HG03354 (cell line): ENCODE data around the gene TAF1A.
"Not testable (repeated sequence)": the region's sequence is repeated elsewhere in the genome, so short reads cannot be mapped to it uniquely, and the experiment has no call there.

Experiments
- ATAC-seq: cut with Tn5 transposase; IDR thresholded peaks from one replicate; pipeline ENCODE4 v1.9.1; 2021; ENCODE audit warnings: mild to moderate bottlenecking; ENCODE audit not compliant: unreplicated experiment, poor library complexity, severe bottlenecking

TAF1A gene

DNA sequence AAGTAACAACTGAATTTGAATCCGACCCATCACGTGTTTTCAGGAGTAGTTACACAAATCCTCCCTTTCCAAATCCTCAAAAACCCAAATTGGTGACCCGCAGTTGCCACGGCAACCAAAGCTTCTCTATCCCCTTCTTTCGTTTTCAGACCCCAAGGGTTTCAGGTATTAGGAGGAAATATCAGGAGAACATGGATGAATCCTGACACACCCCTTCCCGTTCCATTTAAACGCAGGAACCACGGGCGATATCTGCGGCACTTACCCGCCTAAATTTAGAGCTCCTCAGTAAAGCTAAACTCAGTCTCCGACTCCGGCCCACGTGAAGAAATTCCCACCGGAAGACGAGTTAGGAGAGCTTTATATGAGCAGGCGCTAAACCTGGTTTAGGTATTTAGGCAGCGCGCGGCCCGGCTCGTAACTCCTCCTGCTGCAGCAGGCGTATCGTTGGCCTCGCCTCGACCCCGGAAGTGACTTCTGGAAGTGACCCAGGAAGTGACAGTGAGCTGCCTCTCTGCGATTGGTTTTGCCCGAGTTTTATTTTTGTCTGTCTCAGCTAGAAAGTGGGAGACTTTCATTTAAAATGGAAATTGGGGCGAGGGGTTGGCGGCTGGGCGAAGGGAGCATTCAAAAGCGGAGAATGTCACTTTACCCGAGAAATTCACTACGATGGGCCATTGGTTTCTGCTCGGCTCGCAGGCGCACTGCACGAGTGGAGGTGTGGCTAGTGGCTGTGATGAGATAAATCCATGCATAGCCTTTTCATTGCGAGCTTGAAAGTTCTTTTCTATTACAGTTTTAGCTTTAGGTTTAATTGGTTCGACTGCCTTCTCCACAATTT, at the start of gene TAF1A:
TAF1A (minus strand) TSS at position 472 of the 841 bp plus-strand sequence.
- ATAC-seq: peak; percentile 100

DNA sequence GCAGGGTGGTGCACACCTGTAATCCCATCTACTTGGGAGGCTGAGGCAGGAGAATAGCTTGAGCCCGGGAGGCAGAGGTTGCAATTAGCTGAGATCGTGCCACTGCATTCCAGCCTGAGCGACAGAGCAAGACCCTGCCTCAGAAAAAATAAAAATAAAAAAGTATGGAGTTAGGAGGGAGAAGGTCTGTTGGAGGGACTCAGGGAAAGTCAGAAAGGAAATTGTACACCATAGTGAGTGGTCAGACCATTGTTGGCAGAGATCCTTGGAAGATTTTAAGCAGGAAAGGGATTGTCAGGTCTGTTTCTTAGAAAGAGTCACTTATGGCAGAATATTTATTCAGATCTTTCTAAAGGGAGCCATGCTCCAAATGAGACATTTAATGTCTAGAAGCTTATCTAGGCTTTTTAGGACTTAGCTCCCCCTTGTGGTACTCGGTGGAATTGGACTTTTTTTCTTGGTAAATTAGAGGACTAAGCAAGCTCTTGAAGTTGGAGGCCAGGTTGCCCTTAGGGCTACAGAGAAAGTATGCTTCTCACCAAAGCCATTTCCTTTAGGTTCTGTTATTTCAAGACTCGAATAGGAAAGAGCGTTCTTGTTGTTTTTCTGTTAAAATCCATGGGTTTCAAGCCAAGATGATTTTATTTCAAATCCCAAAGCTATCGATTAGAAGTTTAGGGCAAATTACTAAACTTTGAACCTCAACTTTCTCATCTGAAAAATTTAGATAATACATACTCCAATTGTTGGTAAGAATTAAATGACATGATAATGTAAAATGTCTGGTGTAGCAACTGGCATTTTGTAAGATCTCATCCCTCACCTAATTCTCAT, 44.7 kb upstream of the TAF1A start:
- ATAC-seq: peak; percentile 93

DNA sequence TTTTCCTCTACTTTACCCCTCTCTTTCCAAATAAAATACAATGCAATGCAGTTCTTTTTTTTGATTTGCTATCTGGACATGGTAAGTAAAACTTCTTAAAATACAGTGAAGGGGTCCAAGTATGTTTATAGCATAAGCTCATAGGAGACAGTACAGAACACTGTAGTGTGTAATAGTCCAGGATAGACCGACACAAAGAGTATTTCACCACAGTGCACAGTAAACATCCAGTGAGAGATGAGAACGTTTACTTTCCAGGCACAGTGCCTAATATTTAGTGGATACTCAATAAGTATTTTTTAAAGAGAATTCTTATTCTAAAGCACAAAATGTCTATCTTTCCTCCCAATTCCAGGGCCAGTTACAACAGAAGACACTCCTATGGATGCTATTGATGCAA, 43.0 kb upstream of the TAF1A start:
- ATAC-seq: no peak

DNA sequence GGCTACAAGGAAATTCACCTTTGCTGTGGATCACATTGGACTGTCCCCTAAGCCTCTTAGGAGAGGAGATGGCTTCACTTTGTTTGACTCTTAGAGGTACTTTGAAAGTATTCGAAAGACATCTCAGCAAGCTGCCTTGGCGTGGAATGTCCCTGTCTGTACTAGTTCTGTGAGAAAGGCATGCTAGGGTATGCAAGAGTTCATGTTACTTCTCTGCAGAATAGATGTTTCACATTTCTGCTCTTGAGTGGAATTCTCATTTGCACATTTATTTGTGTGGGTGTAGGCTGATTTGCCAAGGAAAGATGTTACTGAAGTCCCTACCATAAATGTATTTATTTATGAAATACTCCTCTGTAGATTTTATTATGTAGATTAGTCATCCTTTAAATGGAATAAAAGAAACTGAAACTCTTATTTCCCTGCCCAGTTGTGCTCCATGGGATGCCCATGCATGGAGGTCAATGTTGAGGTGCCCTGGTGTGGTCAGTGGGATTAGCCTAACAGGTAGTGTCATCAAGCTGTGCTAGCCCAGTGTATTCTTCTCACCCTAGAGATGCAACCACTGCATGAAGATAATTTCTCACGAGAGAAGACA, 42.0 kb upstream of the TAF1A start:
- ATAC-seq: no peak

DNA sequence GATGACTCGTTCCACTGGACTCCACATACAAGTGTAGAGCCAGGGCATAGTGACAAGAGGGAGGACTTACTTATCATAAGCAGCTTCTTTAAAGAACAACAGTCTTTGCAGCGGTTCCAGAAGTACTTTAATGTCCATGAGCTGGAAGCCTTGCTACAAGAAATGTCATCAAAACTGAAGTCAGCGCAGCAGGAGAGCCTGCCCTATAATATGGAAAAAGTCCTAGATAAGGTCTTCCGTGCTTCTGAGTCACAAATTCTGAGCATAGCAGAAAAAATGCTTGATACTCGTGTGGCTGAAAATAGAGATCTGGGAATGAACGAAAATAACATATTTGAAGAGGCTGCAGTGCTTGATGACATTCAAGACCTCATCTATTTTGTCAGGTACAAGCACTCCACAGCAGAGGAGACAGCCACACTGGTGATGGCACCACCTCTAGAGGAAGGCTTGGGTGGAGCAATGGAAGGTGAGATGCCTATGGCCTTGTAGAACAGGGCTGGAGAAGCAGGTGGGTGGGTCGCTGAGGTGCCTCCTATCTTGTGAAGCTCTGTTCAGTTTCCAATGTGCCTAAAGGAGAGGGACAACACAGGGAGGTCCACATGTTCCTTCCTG, 40.3 kb upstream of the TAF1A start:
- no peak for ATAC-seq

DNA sequence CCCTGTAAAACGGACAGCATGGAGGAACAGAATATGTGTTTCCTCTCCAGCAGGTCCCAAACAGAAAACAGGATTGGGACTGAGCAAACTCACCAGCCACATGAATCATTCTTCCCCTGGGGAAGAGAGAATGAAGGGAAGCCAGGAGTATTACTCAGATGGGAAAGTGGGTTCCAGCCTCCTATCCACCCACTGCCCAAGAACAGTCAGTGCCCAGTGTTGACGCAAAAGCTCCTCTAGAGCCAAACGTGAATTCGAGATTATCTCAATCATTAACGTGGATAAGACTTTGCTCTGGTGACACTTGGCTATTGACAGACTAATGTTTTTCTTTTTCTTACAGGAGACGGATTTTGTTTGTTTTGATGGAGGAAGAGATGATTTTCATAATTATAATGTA, 37.5 kb upstream of the TAF1A start:
- ATAC-seq: no peak

DNA sequence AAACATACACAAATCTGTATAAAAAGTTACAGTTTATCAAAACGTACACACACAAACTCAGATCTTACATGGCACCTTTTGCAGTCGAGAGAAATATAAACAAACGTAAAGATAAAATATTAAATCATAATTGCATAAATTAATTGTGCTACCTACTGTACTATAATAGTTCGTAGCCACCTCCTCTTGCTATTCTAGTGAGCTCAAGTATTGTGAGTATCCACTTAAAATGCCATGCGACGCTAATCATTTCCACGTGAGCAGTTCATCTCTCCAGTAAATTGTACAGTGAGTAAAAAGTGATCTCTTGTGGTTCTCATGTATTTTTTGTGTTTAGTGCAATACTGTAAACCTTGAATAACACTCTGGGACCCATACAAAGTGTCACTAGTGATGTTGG, 34.5 kb upstream of the TAF1A start:
- ATAC-seq: no peak

DNA sequence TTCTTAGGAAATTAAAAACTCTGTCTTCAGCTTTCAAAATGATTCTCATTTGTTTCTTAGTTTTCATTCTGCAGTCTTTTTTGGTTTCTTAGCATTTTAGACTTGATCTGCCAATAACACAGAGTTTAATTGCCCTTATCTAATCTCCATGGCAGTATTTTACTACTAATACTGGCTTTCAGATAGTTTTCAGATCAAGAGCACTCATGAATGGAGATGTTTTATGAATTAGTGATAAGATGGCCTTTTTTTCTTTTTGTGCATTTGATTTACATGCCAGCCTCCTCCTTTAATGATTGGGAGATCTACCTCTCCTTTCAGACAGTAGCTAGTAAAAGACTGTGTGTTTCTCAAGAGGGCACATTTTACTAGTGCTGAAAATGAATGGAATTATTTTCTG, 33.7 kb upstream of the TAF1A start:
- ATAC-seq: no peak

DNA sequence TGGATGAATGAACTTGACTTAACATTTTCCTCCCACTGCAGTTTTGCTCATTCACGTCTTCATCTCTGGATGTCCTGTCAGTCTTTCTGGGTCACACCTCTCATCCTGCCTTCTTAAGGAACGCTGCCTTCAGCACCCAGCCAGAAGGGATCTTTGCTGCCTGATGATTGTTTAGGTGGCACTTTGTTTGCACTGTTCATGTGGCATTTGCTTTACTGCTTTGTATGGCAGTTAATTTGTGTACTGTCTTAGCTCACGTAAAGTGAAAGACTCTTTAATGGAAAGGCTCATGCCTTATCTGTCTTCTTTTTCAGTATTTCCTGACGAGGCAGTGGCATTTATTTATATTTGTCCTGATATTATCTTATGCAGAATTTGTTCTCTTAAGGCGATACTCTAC, 33.0 kb upstream of the TAF1A start:
- ATAC-seq: no peak

DNA sequence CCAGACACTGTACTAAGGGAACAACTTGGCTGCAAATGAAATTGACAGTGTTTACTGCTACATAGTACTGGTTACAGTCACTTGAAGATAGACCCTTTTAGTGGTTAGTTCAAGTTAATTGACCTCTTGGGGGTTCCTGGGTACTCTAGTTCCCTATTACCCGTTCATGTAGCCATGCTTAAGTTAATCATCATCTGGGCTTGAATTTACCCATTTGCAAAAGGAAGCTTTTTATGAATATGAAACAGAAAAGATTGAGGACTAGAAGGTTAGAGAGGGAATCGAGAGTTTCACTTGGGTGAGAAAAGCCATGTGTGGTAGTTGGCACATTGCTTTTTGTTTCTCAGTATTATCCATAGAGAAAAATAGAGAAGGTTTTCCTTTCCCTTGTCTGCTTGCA, 30.8 kb upstream of the TAF1A start:
- peak; percentile 65 for ATAC-seq

DNA sequence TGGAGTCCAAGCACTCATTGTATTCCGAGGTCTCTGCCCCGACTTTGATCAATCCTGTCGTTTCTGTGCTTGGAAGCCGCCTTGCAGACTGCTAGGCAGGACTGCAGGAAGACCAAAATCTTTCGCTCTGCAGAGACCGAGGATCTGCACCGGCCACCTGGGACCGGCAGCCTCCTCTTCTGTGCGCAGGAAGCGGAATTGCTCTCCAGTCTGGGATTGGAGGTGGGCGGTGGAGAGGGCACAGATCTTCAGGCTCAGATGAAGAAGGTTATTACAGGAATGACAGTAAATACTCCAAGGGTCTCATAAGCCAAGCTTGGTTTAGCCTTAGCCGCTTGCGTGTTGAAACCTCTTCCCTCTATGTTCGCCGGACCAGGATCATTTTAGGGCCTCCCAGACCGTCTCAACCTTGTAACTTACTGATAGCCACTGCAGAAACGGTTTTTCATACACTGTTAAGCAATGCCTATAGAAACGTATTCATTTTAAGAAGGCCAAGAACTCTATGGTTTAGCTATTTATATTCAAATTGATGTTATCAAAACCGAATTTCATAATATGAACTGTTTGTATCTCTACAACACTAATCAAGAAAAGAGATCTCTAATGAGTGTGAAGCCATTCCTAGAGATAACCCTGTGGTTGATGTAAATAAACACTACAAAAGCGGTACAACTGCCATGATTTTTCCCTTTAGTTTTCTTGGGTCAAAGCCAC, 29.3 kb upstream of the TAF1A start:
- ATAC-seq: no peak

DNA sequence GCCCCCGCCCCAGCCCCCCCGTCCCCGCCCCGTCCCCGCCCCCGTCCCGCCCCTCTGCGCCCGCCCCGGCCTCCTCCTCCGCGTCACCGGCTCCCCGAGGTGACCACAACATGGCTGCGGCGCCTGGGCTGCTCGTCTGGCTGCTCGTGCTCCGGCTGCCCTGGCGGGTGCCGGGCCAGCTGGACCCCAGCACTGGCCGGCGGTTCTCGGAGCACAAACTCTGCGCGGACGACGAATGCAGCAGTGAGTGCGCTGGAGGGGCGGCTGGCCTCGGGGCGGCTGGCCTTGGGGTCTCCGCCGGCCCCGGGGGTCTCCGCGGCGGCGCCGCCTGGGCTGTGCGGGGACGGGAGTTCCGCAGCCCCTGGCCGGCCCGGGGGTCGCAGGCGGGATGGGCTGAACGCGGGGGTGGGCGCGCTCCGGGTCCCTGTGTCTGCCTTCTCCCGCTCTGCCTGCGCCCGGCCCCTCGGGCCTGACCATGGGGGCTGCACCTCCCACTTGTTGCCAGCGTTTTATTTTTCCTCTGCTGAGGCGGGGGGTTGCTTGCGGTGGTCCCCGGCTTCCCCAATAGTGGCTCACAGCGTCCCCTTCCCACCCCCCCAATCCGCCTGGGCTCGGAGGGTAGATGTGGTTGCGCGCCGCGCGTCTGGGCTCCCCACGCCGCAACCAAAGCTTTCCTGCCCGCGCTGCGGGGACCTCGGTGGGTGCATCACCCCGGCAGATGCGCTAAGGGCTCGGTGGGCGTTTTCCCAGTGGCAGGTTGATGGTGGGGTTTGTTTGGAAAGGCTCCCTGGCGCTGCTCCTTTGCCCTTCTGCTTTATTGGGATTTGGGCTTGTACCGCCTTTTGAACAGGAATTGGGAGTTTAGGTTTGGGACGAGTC, 28.5 kb upstream of the TAF1A start, which contains the start of gene MIA3:
MIA3 (plus strand) TSS at position 97 of the 879 bp plus-strand sequence; CDS start at position 111, 14 bp downstream.
- ATAC-seq: peak; percentile 51

DNA sequence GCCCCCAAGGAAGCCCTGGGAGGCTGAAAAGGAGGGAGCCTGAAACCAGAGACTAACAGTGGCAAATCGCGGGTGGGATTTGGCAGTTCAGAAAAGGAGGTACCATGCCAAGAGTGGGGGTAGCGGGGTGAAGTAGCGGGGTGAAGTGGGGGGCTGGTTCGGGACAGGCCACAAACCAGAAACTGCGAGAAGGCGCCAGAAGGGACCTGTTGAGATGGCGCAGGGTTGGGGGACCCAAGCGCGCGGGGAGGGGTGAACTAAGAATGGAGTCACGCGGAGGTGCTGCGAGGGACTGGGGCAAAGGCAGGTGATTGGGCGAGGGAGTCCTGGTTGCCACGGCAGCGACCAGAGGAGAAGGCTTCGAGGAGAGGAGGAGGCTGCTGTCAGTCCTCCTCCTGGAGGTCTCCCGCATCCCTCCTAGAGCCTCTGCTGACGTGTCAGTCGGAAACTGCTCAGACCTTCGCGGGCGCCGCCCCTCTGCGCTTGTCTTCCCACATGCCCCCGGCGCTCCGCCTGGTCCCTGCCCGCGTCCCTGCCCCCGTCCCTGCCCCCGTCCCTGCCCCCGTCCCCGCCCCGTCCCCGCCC, 27.7 kb upstream of the TAF1A start:
- ATAC-seq: peak; percentile 86

DNA sequence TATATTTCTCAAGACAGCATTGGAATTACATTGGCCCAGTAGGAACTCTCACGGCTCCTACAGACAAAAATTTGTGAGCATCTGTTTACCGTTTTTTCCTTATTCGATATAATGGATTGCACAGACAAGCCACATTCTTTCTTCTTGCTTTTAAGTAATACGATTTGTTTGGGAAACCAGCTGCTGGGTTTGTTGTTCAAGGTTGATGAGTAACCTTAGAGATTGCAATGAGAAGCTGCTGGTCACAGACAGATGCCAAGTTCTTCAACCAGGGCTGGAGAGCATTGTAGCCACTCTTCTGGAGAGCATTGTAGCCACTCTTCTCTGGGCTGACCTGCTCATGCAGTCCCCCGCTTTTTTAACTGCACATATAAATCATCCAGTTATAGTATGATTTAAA, 26.8 kb upstream of the TAF1A start:
- ATAC-seq: no peak

DNA sequence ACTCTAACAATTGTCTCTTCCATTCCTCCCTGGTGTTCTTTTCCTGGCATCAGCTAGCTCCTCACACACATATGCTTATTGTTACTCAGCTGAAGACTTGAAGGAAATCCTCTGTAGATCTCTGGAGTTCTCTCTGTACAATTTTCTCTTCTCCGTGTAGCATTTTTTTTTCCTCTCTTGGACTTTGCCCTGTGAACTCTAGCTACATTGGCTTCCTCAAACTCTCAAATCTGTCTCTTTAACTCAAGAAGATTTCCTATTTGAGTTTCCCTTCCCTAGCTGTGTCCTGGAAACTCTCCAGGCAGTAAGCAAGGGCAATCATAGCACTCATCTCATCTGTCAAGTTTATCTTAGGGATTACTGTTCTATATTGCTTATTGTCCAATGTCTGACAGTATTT, 23.9 kb upstream of the TAF1A start:
- ATAC-seq: no peak

DNA sequence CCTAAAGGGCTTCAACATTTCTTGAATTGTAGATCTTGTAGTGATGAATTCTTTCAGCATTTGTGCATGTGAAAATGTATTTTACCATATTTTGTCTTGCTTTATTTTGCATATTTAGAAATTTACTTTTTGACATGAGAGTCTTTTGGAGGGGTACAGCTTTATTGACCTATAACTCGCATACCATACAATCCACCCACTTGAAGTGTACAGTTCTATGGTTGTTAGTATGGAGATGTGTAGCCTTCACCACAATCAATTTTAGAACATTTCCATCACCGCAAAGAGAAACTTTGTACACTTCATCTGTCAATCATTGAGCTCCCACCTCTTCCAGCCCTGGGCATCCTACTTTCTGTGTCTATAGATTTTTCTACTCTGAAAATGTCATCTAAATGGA, 21.0 kb upstream of the TAF1A start:
- no peak for ATAC-seq

DNA sequence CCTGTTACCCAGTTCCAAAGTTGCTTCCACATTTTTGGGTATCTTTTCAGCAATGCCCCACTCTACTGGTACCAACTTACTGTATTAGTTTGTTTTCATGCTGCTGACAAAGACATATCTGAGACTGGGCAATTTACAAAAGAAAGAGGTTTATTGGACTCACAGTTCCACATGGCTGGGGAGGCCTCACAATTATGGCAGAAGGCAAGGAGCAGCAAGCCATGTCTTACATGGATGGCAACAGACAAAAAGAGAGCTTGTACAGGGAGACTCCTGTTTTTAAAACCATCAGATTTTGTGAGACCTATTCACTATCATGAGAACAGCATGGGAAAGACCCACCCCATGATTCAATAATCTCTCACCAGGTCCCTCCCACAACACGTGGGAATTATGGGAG, 19.4 kb upstream of the TAF1A start:
- ATAC-seq: not testable (repeated sequence)

DNA sequence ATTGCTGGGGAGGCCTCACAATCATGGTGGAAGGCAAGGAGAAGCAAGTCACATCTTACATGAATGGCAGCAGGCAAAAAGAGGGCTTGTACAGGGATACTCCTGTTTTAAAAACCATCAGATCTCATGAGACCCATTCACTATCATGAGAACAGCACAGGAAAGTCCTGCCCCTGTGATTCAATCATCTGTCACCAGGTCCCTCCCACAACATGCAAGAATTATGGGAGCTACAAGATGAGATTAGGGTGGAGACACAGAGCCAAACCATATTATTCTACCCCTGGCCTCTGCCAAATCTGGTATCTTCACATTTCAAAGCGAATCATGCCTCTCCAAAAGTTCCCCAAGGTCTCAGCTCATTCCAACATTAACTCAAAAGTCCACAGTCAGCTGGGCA, 17.0 kb upstream of the TAF1A start:
- ATAC-seq: no peak
